RWPE2 (cell line): ENCODE results near the gene LRRC23.

Source experiments
- ATAC-seq: fragments of 200-7000 bp; cut with Tn5 transposase; 3 replicates; pipeline ENCODE4 v1.9.1; 2021; ENCODE audit warnings: low read depth
- DNase-seq: peaks from one replicate; pipeline ENCODE4 v3.0.0-alpha.2; 2020; ENCODE audit warnings: low spot score
- H3K27ac ChIP-seq: fragments of 450-650 bp; 2 replicates; pipeline ENCODE4 v1.5.1; 2017; ENCODE audit warnings: mild to moderate bottlenecking; ENCODE audit not compliant: poor library complexity, severe bottlenecking
- H3K27me3 ChIP-seq: fragments of 250-450 bp; sonication (Bioruptor Pico); 2 replicates; pipeline ENCODE4 v1.5.1; 2021; ENCODE audit warnings: mild to moderate bottlenecking, moderate library complexity; ENCODE audit not compliant: insufficient read depth, poor library complexity, severe bottlenecking
- H3K36me3 ChIP-seq: fragments of 250-450 bp; sonication (Bioruptor Pico); 2 replicates; pipeline ENCODE4 v1.5.1; 2020; ENCODE audit warnings: low read depth, mild to moderate bottlenecking, moderate library complexity
- H3K4me1 ChIP-seq: fragments of 250-450 bp; sonication (Bioruptor Pico); 2 replicates; pipeline ENCODE4 v1.5.1; 2021; ENCODE audit warnings: mild to moderate bottlenecking, moderate library complexity; ENCODE audit not compliant: insufficient read depth, poor library complexity, severe bottlenecking
- H3K4me3 ChIP-seq: fragments of 250-450 bp; sonication (Bioruptor Pico); 2 replicates; pipeline ENCODE4 v1.5.1; 2021; ENCODE audit warnings: mild to moderate bottlenecking, moderate library complexity; ENCODE audit not compliant: severe bottlenecking
- H3K9me3 ChIP-seq: fragments of 250-450 bp; sonication (Bioruptor Pico); 2 replicates; pipeline ENCODE4 v1.5.1; 2021; ENCODE audit warnings: mild to moderate bottlenecking, moderate library complexity; ENCODE audit not compliant: severe bottlenecking
- TF ChIP-seq, protein P1 (sequence below): fragments of 450-650 bp; IDR thresholded peaks from one replicate; pipeline ENCODE4 v1.5.1; 2017; ENCODE audit warnings: mild to moderate bottlenecking, moderate library complexity; ENCODE audit not compliant: poor library complexity, severe bottlenecking

LRRC23 gene

DNA sequence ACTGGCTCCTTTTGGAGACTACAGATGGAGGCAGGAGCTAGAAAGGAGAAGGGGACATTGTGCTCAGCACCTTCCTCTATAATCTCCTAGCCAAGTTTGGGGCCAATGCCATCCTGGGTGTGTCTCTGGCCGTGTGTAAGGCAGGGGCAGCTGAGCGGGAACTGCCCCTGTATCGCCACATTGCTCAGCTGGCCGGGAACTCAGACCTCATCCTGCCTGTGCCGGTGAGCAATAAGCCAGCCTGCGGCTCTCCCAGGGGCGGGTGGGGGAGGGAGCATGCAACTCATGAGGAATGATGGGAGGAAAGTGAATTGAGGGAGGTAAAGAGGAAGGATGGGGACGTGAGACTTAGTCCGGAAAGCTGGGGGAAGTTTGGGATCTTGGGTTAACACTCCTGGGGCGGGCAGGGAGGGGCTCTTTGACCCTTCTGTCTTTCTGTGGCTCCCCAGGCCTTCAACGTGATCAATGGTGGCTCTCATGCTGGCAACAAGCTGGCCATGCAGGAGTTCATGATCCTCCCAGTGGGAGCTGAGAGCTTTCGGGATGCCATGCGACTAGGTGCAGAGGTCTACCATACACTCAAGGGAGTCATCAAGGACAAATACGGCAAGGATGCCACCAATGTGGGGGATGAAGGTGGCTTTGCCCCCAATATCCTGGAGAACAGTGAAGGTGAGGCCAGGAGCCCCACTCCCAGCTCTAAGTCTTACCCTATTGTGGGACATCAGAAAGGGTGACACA, 13.0 kb downstream of the LRRC23 start:
- H3K4me1 ChIP-seq: peaks cover 6% of the 10 kb centered on the region
- H3K27ac ChIP-seq: no peak overlapping the region
- no peaks in the 10 kb centered on the region for H3K9me3 ChIP-seq
- TF ChIP-seq, protein P1, sequence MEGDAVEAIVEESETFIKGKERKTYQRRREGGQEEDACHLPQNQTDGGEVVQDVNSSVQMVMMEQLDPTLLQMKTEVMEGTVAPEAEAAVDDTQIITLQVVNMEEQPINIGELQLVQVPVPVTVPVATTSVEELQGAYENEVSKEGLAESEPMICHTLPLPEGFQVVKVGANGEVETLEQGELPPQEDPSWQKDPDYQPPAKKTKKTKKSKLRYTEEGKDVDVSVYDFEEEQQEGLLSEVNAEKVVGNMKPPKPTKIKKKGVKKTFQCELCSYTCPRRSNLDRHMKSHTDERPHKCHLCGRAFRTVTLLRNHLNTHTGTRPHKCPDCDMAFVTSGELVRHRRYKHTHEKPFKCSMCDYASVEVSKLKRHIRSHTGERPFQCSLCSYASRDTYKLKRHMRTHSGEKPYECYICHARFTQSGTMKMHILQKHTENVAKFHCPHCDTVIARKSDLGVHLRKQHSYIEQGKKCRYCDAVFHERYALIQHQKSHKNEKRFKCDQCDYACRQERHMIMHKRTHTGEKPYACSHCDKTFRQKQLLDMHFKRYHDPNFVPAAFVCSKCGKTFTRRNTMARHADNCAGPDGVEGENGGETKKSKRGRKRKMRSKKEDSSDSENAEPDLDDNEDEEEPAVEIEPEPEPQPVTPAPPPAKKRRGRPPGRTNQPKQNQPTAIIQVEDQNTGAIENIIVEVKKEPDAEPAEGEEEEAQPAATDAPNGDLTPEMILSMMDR: no peak
- peaks cover 35% of the 10 kb centered on the region for H3K36me3 ChIP-seq
- ATAC-seq (no peak), DNase-seq (no peak)
- no peaks in the 10 kb centered on the region for H3K27me3 ChIP-seq
- H3K4me3 ChIP-seq: no peak overlapping the region

DNA sequence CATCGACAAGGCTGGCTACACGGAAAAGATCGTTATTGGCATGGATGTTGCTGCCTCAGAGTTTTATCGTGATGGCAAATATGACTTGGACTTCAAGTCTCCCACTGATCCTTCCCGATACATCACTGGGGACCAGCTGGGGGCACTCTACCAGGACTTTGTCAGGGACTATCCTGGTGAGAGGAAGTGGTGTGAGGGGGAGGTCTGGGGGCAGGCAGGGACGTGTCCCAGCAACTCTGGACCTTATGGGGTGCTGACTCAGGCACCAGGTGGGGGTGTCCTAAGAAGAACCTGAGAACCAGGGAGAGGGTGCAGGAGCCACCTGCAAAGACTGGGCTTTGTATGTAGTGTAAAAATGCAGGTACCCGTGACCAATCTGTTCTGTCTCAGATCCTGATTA, 15.0 kb downstream of the LRRC23 start:
- no peak overlapping the region for H3K4me3 ChIP-seq
- no peaks in the 10 kb centered on the region for H3K9me3 ChIP-seq
- peak overlapping the region; percentile 26 for H3K27ac ChIP-seq
- H3K36me3 ChIP-seq: peaks cover 42% of the 10 kb centered on the region
- peaks cover 9% of the 10 kb centered on the region for H3K4me1 ChIP-seq
- peak; percentile 38 for ATAC-seq
- no peak for DNase-seq
- TF ChIP-seq, protein P1: peak; percentile 37
- no peaks in the 10 kb centered on the region for H3K27me3 ChIP-seq

DNA sequence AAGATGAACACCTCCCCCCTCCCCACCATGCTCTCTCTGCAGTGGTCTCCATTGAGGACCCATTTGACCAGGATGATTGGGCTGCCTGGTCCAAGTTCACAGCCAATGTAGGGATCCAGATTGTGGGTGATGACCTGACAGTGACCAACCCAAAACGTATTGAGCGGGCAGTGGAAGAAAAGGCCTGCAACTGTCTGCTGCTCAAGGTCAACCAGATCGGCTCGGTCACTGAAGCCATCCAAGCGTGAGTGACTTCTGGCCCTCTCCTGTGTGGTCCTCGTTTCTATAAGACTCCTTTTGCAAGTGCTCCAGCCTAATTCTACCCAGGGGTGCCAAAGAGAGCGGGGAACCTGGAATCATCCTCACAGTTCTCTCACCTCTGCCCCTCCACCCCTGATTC, 16.9 kb downstream of the LRRC23 start:
- Histone ChIP-seq H3K4me1 (peaks cover 29% of the 10 kb centered on the region), H3K27ac (no peak overlapping the region), H3K9me3 (no peaks in the 10 kb centered on the region), H3K27me3 (no peaks in the 10 kb centered on the region), H3K36me3 (peaks cover 38% of the 10 kb centered on the region), H3K4me3 (no peak overlapping the region)
- DNase-seq (no peak), ATAC-seq (no peak)
- TF ChIP-seq, protein P1: no peak

DNA sequence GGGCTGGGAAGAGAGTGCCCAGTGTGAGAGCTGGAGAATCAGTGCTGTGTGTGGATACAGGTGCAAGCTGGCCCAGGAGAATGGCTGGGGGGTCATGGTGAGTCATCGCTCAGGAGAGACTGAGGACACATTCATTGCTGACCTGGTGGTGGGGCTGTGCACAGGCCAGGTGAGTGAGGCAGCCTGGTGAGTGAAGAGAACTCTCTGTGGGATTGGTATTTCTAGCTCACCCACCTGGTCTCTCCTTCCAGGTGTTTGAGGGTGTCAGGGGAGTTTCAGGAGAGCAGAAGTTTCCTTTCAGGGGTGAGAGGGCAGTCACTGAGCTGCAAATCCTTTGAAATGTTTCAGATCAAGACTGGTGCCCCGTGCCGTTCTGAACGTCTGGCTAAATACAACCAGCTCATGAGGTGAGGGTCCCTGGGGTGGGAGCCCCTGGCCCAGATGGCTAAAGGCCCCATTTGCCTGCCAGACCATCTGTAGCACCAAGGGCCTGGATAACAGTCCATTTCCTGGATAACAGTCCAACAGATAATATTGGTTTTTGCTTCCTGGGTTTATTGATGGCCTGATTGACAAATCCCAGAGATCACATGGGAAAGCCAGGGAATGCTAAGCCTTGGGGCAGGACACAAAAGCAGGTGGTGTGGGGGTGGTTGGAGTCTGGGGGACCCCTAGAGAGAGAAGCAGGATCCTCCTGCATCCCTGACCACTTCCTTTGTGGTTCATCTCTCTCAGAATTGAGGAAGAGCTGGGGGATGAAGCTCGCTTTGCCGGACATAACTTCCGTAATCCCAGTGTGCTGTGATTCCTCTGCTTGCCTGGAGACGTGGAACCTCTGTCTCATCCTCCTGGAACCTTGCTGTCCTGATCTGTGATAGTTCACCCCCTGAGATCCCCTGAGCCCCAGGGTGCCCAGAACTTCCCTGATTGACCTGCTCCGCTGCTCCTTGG, 17.6 kb downstream of the LRRC23 start:
- H3K27ac ChIP-seq: no peak overlapping the region
- DNase-seq: no peak
- H3K9me3 ChIP-seq: no peaks in the 10 kb centered on the region
- H3K36me3 ChIP-seq: peaks cover 33% of the 10 kb centered on the region
- H3K4me1 ChIP-seq: peaks cover 34% of the 10 kb centered on the region
- ATAC-seq: no peak
- no peak overlapping the region for H3K4me3 ChIP-seq
- no peaks in the 10 kb centered on the region for H3K27me3 ChIP-seq
- TF ChIP-seq, protein P1: no peak
